Left lobe of liver (tissue), 2 donors: ENCODE results near the gene GRID1. TPM values are rescaled to one million over a fixed set of nuclear protein-coding genes. Genes with fewer than 3 reads are reported as not detected.

Experiments used
- ATAC-seq: fragments of 200-7000 bp; cut with Tn5 transposase; one replicate; pipeline ENCODE4 v1.9.1; 2020; ENCODE audit warnings: mild to moderate bottlenecking, moderate library complexity
- DNase-seq: peaks from one replicate; pipeline ENCODE4 v3.0.0-alpha.2; 2020; ENCODE audit warnings: low spot score
- total RNA-seq: library from RNA; stranded (reverse); gene quantifications from one replicate; pipeline ENCODE4 v1.2.1, GENCODE V29; 2021
- donor health status: DM: no; HTN: no; CAD: no; lungs with moderate emphysema.
- donor health status: DM: no; HTN: yes; CAD: no.

Gene GRID1
- total RNA-seq, 1 donor from 2014 or later: 0.58 TPM

- DNase-seq (no peak), ATAC-seq (peak; percentile 19)
Observed at GRCh38 chr10:85657476-85658113, 709.0 kb downstream of the GRID1 start.

GRCh38 chr10:85655411-85655810 lies 711.2 kb downstream of the GRID1 start:
- ATAC-seq (no peak), DNase-seq (no peak)

GRCh38 chr10:85651497-85651882 lies 715.1 kb downstream of the GRID1 start:
- DNase-seq (no peak), ATAC-seq (peak; percentile 16)

GRCh38 chr10:85650791-85651496 lies 715.7 kb downstream of the GRID1 start:
- DNase-seq (no peak), ATAC-seq (peak; percentile 16)

GRCh38 chr10:85649461-85649860 lies 717.1 kb downstream of the GRID1 start:
- DNase-seq: no peak
- no peak for ATAC-seq

GRCh38 chr10:85648279-85648754 lies 718.3 kb downstream of the GRID1 start:
- DNase-seq (no peak), ATAC-seq (no peak)

- no peak for DNase-seq
- ATAC-seq: no peak
Observed at GRCh38 chr10:85647741-85648140, 718.9 kb downstream of the GRID1 start.

GRCh38 chr10:85645926-85646711 lies 720.5 kb downstream of the GRID1 start:
- no peak for DNase-seq
- no peak for ATAC-seq

GRCh38 chr10:85645053-85645452 lies 721.5 kb downstream of the GRID1 start:
- ATAC-seq (no peak), DNase-seq (no peak)

GRCh38 chr10:85643845-85644525 lies 722.6 kb downstream of the GRID1 start:
- ATAC-seq: no peak

GRCh38 chr10:85643171-85643844 lies 723.3 kb downstream of the GRID1 start:
- DNase-seq (no peak), ATAC-seq (no peak)

More at GRCh38 chr10:85643845-85644525, 722.6 kb downstream of the GRID1 start:
- DNase-seq: no peak

GRCh38 chr10:85642421-85643170 lies 724.0 kb downstream of the GRID1 start:
- DNase-seq: no peak
- ATAC-seq: no peak

GRCh38 chr10:85642082-85642420 lies 724.5 kb downstream of the GRID1 start:
- no peak for DNase-seq
- ATAC-seq: no peak

GRCh38 chr10:85641479-85642009 lies 725.1 kb downstream of the GRID1 start:
- ATAC-seq: no peak
- no peak for DNase-seq

- ATAC-seq: no peak
- DNase-seq: no peak
Observed at GRCh38 chr10:85638797-85639196, 727.8 kb downstream of the GRID1 start.

GRCh38 chr10:85635650-85636049 lies 730.9 kb downstream of the GRID1 start:
- ATAC-seq: no peak
- DNase-seq: no peak

- ATAC-seq: no peak
Observed at GRCh38 chr10:85624511-85624910, 742.1 kb downstream of the GRID1 start.

GRCh38 chr10:85623758-85624157 lies 742.8 kb downstream of the GRID1 start:
- no peak for DNase-seq
- no peak for ATAC-seq

More at GRCh38 chr10:85624511-85624910, 742.1 kb downstream of the GRID1 start:
- DNase-seq: no peak

GRCh38 chr10:85623342-85623741 lies 743.3 kb downstream of the GRID1 start:
- no peak for ATAC-seq
- DNase-seq: no peak

- ATAC-seq (no peak), DNase-seq (no peak)
Observed at GRCh38 chr10:85622425-85622824, 744.2 kb downstream of the GRID1 start.
